Mammary epithelial cell (primary cell): ENCODE data around the gene ITGAD.

Experiments
- CTCF ChIP-seq, 2 donors: IDR thresholded peaks in 1 of 2; conservative IDR thresholded peaks in 1 of 2; 2 replicates each; pipeline ENCODE4 v1.5.1; 2011 to 2012; ENCODE audit warnings: inconsistent platforms in 2 of 2, low read length in 2 of 2, mild to moderate bottlenecking in 2 of 2, control low read depth in 1 of 2, low read depth in 1 of 2; ENCODE audit not compliant: insufficient read depth in 1 of 2; ENCODE audit errors: extremely low read depth in 1 of 2
- EZH2 ChIP-seq: IDR thresholded peaks from 2 replicates; pipeline ENCODE4 v1.6.1; 2012; ENCODE audit warnings: low read length, inconsistent platforms, borderline replicate concordance

GRCh38 chr16:31411024-31411844, 18.1 kb downstream of the ITGAD start:
- TF ChIP-seq CTCF (conservative IDR thresholded peaks at IDR 0.05 in 1 of 2, IDR thresholded peaks at IDR 0.05 in 1 of 2; ENCODE audit: extremely low read depth in 1 of 2, insufficient read depth in 1 of 2, low read depth in 1 of 2, low read length in 2 of 2): no peak
- TF ChIP-seq EZH2: no peak
